Activated CD4-positive, CD25-positive, alpha-beta regulatory T cell (primary cell): ENCODE results near the gene OSGIN1.

Source experiments
- DNase-seq, 4 experiments: peaks; one replicate each; lab custom pipeline; 2025; lab: John Stamatoyannopoulos, UW

OSGIN1 gene

DNA sequence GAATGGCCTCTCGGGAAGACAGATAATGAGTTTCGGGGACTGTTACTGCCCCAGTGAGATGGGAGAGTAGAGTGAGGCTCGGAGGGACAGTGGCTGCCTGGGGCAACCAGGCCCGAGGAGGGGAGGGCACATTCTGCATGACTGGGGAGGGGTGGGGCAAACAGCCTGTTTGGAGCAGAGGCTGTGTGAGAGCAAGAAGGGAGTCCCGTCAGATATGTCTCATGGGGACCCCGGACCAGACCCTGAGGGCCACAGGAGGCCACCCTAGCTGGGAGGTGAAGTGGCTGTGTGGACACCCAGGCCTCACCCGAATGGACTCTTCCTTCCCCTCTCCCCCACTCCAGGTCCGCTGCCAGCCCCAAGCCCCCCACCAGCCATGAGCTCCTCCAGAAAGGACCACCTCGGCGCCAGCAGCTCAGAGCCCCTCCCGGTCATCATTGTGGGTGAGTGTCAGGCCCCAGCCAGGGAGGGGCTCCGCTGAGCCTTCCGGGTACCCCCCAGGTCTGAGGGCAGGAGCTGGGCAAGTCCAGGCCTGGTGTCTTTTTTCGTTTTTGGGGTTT is 4.3 kb downstream of the OSGIN1 start:
- DNase-seq = no peak

GRCh38 chr16:83958137-83958845 is 5.3 kb downstream of the OSGIN1 start:
- no peak for DNase-seq

DNA sequence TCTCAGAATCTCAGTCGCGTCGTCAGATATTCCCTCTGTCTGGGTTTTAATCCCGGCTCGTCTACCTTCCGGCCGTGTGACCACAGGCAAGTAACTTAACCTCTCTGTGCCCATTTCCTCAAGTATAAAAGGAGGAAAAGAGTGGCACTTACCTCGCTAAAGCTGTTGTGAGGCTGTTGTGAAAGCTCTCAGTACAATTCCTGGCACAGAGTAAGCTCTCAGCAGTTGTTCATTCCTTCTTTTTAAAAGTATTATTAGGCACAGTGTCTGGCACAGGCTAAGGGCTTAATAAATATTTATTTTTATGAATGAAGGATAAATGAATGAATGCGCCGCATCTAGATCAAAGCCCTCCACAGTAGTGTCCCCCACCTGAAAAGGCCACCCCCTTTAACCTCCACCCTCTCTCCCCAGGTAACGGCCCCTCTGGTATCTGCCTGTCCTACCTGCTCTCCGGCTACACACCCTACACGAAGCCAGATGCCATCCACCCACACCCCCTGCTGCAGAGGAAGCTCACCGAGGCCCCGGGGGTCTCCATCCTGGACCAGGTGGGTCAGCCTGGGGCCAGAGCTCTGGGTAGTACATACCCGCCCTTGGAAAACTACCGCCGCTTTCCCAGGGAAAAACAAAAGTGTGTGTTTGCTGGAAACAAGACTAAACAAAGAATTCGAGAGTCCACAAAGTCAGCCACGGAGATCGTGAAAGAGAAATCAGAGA is 6.0 kb downstream of the OSGIN1 start:
- DNase-seq = no peak

GRCh38 chr16:83959656-83960434 is 6.8 kb downstream of the OSGIN1 start:
- no peak for DNase-seq

DNA sequence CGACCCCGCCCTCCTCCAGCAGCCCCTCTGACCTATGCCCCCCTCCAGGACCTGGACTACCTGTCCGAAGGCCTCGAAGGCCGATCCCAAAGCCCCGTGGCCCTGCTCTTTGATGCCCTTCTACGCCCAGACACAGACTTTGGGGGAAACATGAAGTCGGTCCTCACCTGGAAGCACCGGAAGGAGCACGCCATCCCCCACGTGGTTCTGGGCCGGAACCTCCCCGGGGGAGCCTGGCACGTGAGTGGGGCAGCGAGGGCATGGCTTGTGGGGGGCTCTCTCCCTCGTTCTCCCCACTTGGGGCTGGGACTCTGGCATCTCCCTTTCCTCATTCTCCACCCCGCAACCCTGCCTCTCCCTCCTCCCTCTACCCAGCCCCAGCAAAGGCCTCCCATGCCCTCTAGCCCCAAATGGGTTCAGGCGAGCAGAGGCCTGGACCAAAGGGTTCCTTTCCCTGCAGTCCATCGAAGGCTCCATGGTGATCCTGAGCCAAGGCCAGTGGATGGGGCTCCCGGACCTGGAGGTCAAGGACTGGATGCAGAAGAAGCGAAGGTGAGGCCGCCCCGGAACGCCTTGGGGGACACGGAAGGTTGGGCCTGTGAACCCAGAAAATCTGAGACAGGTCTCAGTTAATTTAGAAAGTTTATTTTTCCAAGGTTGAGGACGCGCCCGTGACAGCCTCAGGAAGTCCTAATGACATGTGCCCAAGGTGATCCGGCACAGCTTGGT is 7.6 kb downstream of the OSGIN1 start:
- no peak for DNase-seq

DNA sequence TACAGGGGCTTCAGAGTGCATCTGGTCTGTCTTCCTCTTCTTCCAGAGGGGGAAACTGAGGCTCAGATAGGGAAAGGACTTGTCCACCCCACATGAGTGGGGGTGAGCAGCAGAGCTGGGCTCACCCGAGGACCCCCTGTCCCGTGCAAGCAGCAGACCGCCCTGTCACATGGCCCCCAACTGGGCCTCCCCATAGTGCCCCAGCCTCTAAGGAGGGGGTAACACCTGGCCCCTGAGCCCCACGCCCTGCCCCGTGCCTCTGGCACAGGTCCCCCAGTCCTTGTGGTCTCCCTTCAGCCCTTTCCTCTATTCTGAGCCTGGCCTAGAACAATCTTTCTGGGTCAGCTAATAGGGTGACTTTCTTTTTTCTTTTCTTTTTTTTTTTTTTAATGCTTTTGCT is 8.6 kb downstream of the OSGIN1 start:
- no peak for DNase-seq

DNA sequence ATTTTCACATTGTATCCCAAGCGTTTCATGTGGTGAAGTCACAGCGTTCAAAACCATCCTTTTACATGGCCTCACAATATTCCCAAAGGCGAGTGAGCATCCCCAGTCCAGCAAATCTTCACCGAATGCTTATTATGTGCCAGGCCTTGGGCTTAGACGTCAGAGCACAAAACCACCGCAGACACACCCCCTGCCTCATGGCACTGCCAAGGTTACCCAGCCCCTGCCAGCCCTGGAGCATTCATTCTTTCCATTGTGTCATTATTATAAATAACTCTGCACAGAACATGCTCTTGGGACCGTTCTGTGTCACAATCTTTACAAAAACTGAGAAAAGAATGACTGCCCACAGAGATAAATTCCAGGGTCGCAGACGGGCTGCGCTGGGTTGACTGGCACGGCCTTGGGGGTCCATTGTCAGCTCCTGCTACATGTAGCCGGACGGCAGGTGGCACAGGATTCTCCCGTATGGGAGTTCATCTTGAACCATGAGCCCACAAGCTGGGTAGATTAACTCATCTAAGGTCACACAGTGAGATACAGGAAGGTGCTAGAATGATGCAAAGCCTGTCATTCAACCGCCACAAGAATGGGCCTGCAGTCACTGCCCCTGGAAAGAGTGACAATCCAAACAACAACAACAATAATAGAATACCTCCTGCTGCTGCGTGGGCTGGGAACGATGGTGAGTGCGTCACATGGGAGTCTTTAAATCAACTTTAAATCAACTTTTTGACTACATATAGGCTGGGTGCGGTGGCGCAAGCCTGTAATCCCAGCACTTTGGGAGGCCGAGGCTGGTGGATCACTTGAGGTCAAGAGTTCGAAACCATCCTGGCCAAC is 10.5 kb downstream of the OSGIN1 start:
- DNase-seq = no peak

GRCh38 chr16:83964684-83965443 is 11.8 kb downstream of the OSGIN1 start:
- no peak for DNase-seq

DNA sequence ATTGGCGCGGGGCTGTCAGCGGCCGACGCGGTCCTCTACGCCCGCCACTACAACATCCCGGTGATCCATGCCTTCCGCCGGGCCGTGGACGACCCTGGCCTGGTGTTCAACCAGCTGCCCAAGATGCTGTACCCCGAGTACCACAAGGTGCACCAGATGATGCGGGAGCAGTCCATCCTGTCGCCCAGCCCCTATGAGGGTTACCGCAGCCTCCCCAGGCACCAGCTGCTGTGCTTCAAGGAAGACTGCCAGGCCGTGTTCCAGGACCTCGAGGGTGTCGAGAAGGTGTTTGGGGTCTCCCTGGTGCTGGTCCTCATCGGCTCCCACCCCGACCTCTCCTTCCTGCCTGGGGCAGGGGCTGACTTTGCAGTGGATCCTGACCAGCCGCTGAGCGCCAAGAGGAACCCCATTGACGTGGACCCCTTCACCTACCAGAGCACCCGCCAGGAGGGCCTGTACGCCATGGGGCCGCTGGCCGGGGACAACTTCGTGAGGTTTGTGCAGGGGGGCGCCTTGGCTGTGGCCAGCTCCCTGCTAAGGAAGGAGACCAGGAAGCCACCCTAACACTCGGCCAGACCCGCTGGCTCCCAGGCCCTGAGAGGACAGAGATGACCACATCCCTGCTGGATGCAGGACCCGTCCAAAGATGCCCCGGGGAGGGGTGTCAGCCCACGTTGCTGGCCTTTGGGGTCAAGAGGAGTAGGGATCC is 12.6 kb downstream of the OSGIN1 start:
- DNase-seq = no peak

DNA sequence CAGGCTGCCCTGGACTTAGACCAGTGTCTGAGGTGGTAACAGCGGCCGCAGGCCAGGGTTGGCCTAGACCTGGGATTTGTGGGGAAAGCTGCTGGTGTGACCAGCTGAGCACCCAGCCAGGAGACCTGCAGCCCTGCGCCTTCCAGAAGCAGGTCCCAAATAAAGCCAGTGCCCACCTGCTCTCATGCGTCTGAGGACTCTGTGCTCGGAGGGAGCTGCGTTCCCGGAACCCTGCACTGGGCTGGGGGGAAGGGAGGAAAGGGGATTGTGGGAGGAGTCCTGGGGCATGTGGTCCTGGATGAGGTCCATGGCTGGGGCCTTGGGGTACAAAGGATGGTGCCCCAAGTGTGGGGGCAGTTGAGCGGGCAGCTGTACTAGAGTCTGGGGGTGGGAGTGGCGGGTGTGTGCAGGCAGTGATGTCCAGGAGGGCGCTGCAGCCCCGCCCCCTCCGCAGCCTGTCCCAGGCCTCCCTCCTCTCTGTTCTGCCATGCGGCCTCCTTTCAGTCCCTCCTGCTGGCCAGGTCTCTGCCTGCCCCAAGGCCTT is 13.2 kb downstream of the OSGIN1 start:
- DNase-seq = no peak

DNA sequence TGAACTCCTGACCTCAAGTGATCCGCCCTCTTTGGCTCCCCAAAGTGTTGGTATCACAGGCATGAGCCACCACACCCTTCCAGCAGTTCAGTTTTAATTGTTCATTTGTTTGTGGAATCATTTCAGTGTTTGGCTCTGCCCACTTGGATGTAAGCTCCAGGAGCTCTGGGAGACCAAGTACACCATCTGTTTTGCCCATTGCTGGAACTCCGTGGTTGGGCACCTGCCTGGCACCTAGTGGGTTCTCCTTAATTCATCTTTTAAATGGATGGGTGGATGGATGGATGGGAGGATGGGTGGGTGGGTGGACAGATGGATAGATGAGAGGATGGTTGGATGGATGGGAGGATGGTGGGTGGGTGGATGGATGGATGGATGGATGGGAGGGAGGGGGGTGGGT is 14.1 kb downstream of the OSGIN1 start:
- DNase-seq = no peak

- no peak for DNase-seq
Measured at GRCh38 chr16:83967838-83968305, 14.8 kb downstream of the OSGIN1 start, which contains the start of gene NECAB2. Gene NECAB2 (plus strand): TSS chr16:83968244. CDS start chr16:83968649, 405 bp downstream.

GRCh38 chr16:83968306-83968851 is 15.3 kb downstream of the OSGIN1 start:
- no peak for DNase-seq

DNA sequence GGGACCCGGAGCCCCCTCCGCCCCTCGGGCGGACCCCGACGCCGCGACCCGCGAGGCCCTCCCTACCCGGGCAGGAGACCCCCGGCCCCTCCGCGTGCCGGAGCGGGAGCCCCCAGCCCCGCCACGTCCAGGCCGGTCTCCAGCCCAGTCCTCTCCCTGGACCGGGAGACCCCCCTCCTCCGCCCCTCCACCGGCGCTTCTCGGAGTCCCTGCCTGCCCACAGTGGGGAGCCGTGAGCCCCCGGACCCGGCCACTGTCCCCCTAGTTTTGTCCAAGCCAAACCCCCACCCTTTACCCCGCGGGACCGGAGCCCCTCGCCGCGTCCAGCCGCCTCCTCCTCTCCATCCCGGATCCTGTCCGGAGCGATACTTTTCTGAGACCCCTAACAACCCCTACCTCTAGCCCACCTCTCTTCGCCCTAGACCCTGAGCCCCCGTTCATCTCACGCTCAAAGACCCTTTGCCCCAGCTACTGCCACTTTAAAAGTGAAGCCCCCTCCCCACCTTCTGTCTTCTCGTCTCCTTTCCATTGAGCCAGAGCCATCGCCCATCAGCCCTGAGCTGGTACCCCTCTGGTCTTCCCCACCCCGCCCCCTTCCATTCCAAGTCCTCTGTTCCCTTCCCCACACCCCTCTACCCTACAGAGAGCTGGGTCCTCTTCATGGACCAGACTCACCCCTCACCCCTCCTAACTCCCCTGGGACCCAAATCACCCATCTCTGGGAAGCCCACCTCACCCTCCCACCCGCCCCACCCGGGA is 16.0 kb downstream of the OSGIN1 start:
- no peak for DNase-seq

DNA sequence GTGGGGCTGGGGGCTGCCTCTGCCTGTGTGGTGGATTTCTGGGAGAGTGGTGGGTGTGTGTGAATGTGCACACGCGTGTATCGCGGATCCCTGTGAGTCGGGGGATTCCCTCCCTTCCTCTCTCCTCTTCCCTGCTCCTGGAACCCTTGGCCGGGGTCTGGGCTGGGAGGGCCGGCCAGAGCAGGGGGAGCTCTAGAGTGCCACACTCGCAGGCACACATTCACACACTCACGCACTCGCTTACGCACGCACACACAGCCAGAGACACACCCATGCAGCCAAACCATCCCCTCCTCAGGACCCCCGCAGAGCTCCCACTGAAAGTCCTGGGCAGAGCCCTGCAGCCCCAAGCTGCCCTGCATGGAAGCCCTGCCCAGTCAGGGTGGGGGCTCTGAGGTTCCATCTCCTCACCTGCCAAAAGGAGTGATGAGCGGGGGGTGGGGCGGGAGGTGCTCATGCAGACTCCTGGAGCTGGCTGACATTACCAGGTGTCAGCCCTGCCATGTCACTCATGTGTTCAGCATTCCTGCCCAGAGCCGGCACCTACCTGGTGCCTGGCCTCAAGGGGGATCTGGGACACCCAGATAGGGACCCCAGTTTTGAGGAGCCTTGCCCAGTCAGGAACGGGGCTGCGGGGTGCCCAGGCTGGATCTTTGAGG is 16.9 kb downstream of the OSGIN1 start:
- DNase-seq = no peak

DNA sequence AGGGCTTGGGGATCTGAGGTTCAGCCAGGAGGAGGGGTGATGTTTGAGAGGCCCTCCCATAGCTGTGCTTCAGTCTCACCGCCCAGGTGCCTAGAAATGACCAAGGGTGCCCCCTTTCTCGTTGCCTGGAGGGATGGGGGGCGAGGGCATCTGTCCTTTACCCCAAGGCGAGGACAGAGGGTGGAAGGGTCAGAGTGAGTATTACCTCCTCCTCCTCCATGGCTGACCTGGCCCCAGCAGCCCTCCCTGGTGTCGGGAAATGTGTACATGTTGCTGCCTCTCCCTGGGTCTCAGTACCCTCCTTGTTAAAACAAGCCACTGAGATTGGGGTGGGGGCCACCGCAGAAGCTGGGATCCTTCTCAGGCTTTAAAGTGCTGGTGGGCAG is 17.4 kb downstream of the OSGIN1 start:
- DNase-seq = no peak
